Esophagus muscularis mucosa (tissue), 3 donors: ENCODE measurements around the gene PCGF1.

Source experiments
- CTCF ChIP-seq, 3 experiments: fragments of 200-600 bp in 2 of 3; fragments of 450-650 bp in 1 of 3; sonication (generic) in 2 of 3; IDR thresholded peaks; one replicate each; pipeline ENCODE4 v1.5.1; 2017 to 2019; ENCODE audit warnings: antibody characterized with exemption in 3 of 3, mild to moderate bottlenecking in 2 of 3, moderate library complexity in 1 of 3
- POLR2AphosphoS5 ChIP-seq, 2 donors: sonication (generic); formaldehyde crosslinking; IDR thresholded peaks; one replicate each; pipeline ENCODE4 v1.6.1; 2017; ENCODE audit warnings: antibody characterized with exemption in 2 of 2

GRCh38 chr2:74513605-74514367 is 6.3 kb upstream of the PCGF1 start:
- TF ChIP-seq POLR2AphosphoS5 (IDR thresholded peaks at IDR 0.05) (peak in 1 of 2 donors; percentile 66), CTCF (IDR thresholded peaks at IDR 0.05) (no peak)
